ENCODE data around the gene MLST8. TPM values are rescaled to one million over a fixed set of nuclear protein-coding genes. Genes with fewer than 3 reads are reported as not detected.

The MLST8 gene
- total RNA-seq, 1 donor from 2014 or later, result 23.7 TPM

- no peaks in the 10 kb centered on the region for H3K4me1 ChIP-seq
- peaks cover 0 to 12% of the 10 kb centered on the region in 2 donors for H3K36me3 ChIP-seq
- no peak overlapping the region for H3K27ac ChIP-seq
- intact Hi-C loops (cut with DNase I), result no loop called here
- no peak for TF ChIP-seq CTCF (IDR thresholded peaks at IDR 0.05)
- no peak for DNase-seq (ENCODE audit: low spot score in 2 of 2)
- no peaks in the 10 kb centered on the region for H3K27me3 ChIP-seq
- no peak overlapping the region for H3K4me3 ChIP-seq
- H3K9me3 ChIP-seq, result no peaks in the 10 kb centered on the region
Observed at GRCh38 chr16:2181952-2182351, 23.3 kb upstream of the MLST8 start.

- no peak for DNase-seq (ENCODE audit: low spot score in 2 of 2)
- H3K27me3 ChIP-seq, result no peaks in the 10 kb centered on the region
- intact Hi-C loops (cut with DNase I), result no loop called here
- H3K4me1 ChIP-seq, result no peaks in the 10 kb centered on the region
- no peak overlapping the region for H3K27ac ChIP-seq
- H3K9me3 ChIP-seq, result no peaks in the 10 kb centered on the region
- H3K4me3 ChIP-seq, result no peak overlapping the region
- no peak for TF ChIP-seq CTCF (IDR thresholded peaks at IDR 0.05)
- no peaks in the 10 kb centered on the region for H3K36me3 ChIP-seq
Observed at GRCh38 chr16:2183671-2184070, 21.6 kb upstream of the MLST8 start.

- H3K9me3 ChIP-seq, result no peaks in the 10 kb centered on the region
- TF ChIP-seq CTCF (IDR thresholded peaks at IDR 0.05), result no peak
- H3K36me3 ChIP-seq, result no peaks in the 10 kb centered on the region
- H3K27ac ChIP-seq, result no peak overlapping the region
- DNase-seq (ENCODE audit: low spot score in 2 of 2), result no peak
- H3K27me3 ChIP-seq, result no peaks in the 10 kb centered on the region
- no peak overlapping the region for H3K4me3 ChIP-seq
- no peaks in the 10 kb centered on the region for H3K4me1 ChIP-seq
- intact Hi-C loops (cut with DNase I), result no loop called here
Observed at GRCh38 chr16:2184346-2184745, 20.9 kb upstream of the MLST8 start.

- intact Hi-C loops (cut with DNase I), result no loop called here
- no peaks in the 10 kb centered on the region for H3K9me3 ChIP-seq
- H3K36me3 ChIP-seq, result no peaks in the 10 kb centered on the region
- TF ChIP-seq CTCF (IDR thresholded peaks at IDR 0.05), result no peak
- H3K27me3 ChIP-seq, result no peaks in the 10 kb centered on the region
- H3K27ac ChIP-seq, result no peak overlapping the region
- H3K4me3 ChIP-seq, result no peak overlapping the region
- DNase-seq (ENCODE audit: low spot score in 2 of 2), result no peak
- H3K4me1 ChIP-seq, result no peaks in the 10 kb centered on the region
Observed at GRCh38 chr16:2184962-2185361, 20.3 kb upstream of the MLST8 start.

GRCh38 chr16:2186064-2186463, 19.2 kb upstream of the MLST8 start:
- Histone ChIP-seq H3K27me3 (no peaks in the 10 kb centered on the region), H3K27ac (no peak overlapping the region), H3K9me3 (no peaks in the 10 kb centered on the region), H3K4me1 (no peaks in the 10 kb centered on the region), H3K36me3 (no peaks in the 10 kb centered on the region), H3K4me3 (no peak overlapping the region)
- DNase-seq (ENCODE audit: low spot score in 2 of 2), result no peak
- intact Hi-C loops (cut with DNase I), result no loop called here
- no peak for TF ChIP-seq CTCF (IDR thresholded peaks at IDR 0.05)

GRCh38 chr16:2186505-2186904, 18.7 kb upstream of the MLST8 start:
- H3K36me3 ChIP-seq, result no peaks in the 10 kb centered on the region
- no peaks in the 10 kb centered on the region for H3K4me1 ChIP-seq

More at GRCh38 chr16:2186505-2186904, 18.7 kb upstream of the MLST8 start:
- intact Hi-C loops (cut with DNase I), result no loop called here
- no peak for DNase-seq (ENCODE audit: low spot score in 2 of 2)
- Histone ChIP-seq H3K9me3 (no peaks in the 10 kb centered on the region), H3K27ac (no peak overlapping the region), H3K27me3 (no peaks in the 10 kb centered on the region), H3K4me3 (no peak overlapping the region)
- no peak for TF ChIP-seq CTCF (IDR thresholded peaks at IDR 0.05)
